AG04449 (cell line): ENCODE results near the gene CTSC.

ENCODE experiments used
- CTCF ChIA-PET: fragments of 350-600 bp; formaldehyde crosslinking; extraction: SDS; loops from one replicate; lab custom pipeline; 2021; ENCODE audit warnings: antibody characterized with exemption; lab: Yijun Ruan, JAX
- POLR2A ChIA-PET: fragments of 400-600, 350-600 bp; formaldehyde crosslinking; extraction: SDS; loops from one replicate; lab custom pipeline; 2020; ENCODE audit warnings: antibody characterized with exemption, inconsistent platforms; lab: Yijun Ruan, JAX
- DNase-seq: peaks from one replicate; pipeline ENCODE4 v3.0.0-alpha.2; 2010; ENCODE audit warnings: low read depth, low spot score
- H3K4me3 ChIP-seq: 2 replicates; pipeline ENCODE4 v1.5.1; 2011; ENCODE audit warnings: low read depth, mild to moderate bottlenecking, control low read depth, low read length
- TF ChIP-seq, protein P1 (sequence below): IDR thresholded peaks from one replicate; pipeline ENCODE4 v1.5.1; 2011; ENCODE audit warnings: mild to moderate bottlenecking, moderate library complexity, low read length, control low read depth, inconsistent platforms; ENCODE audit not compliant: insufficient read depth; ENCODE audit errors: missing control alignments

The CTSC gene

DNA sequence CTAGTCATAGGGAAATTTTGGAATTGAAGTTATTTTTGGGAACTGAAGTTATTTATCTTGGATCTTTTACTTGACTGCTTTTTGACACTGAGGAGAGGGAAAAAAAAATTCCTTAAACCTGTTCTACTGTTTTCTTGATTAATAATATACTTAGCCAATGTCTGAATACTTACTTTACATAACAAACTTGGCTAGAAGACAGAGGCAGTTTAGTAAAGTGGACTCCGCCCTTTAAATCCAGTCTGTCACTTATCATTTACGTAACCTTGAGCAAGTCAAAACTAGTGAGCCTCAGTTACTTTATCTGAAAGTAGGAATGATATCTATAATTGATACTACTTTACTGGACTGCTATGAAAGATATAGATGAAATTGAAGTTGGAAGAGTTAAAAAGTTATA, 19.5 kb downstream of the CTSC start:
- DNase-seq, result no peak
- no peak overlapping the region for H3K4me3 ChIP-seq
- ChIA-PET CTCF (no interaction called here), POLR2A (no interaction called here)
- TF ChIP-seq, protein P1, sequence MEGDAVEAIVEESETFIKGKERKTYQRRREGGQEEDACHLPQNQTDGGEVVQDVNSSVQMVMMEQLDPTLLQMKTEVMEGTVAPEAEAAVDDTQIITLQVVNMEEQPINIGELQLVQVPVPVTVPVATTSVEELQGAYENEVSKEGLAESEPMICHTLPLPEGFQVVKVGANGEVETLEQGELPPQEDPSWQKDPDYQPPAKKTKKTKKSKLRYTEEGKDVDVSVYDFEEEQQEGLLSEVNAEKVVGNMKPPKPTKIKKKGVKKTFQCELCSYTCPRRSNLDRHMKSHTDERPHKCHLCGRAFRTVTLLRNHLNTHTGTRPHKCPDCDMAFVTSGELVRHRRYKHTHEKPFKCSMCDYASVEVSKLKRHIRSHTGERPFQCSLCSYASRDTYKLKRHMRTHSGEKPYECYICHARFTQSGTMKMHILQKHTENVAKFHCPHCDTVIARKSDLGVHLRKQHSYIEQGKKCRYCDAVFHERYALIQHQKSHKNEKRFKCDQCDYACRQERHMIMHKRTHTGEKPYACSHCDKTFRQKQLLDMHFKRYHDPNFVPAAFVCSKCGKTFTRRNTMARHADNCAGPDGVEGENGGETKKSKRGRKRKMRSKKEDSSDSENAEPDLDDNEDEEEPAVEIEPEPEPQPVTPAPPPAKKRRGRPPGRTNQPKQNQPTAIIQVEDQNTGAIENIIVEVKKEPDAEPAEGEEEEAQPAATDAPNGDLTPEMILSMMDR, result no peak

DNA sequence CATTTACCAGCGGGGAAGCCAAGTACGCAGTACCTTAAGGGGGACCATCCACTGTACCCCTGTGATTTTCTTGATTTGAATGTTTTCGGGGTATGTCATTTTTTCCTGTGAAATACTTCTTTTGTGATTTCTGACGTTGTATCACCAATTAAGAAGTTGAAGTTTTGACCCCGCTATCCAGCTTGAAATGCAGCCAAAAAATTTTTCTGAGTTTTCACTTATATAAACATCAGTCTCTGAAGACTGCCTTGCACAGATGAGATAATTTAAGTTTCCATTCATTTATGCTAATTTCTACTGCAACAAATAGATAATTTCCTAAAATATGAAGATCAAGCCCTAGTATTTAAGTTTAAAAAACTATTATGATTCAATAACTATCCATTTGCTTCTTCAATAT, 20.0 kb downstream of the CTSC start:
- no peak overlapping the region for H3K4me3 ChIP-seq
- ChIA-PET POLR2A (no interaction called here), CTCF (no interaction called here)

DNA sequence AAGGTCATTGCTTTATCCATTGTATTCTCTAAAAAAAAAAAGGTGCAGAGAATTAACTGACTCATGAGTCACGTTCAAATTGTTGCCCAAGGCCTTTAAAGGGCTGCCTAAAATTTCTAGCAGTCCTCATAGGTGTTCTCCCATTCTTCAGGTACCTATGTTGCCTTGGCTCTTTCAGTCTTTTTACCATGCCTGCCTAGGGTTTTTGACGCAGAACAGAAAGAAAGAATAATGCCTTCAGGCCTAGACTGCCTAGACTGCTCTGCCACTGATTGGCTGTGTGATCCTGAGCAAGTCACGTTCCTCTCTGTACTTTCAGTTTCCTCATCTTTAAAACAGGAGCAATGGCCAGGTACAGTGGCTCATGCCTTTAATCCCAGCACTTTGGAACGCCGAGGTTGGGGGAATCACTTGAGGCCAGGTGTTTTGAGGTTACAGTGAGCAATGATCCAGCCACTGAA, 21.5 kb downstream of the CTSC start:
- TF ChIP-seq, protein P1, result no peak
- ChIA-PET POLR2A (no interaction called here), CTCF (interaction anchor here (0.6 kb wide), 1 partner anchor 222 kb away, joined by 3 read pairs; no protein-coding TSS in a partner anchor)
- no peak for DNase-seq
- no peak overlapping the region for H3K4me3 ChIP-seq

More for the DNA sequence above, 20.0 kb downstream of the CTSC start:
- TF ChIP-seq, protein P1, result no peak
- no peak for DNase-seq

DNA sequence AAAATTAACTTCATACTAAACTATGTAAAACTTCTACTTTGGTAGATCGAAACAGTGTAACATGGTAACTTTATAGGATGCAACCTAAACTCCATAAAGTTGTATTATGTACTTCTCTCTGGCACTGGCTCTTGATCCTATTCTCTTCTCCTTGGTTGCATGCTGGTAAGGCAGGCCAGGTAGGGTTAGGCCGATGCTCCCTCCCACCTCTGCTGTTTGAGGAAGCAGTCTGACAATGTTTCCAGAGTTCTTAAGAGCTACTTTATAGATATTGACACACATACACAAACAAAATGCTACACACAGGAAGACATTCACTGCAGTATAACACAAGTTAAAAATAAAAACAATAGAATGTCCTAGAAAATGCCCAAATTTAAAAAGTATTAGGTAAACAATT, 22.5 kb downstream of the CTSC start:
- no peak for DNase-seq
- CTCF ChIA-PET, result no interaction called here
- TF ChIP-seq, protein P1, result no peak
- POLR2A ChIA-PET, result no interaction called here
- no peak overlapping the region for H3K4me3 ChIP-seq

DNA sequence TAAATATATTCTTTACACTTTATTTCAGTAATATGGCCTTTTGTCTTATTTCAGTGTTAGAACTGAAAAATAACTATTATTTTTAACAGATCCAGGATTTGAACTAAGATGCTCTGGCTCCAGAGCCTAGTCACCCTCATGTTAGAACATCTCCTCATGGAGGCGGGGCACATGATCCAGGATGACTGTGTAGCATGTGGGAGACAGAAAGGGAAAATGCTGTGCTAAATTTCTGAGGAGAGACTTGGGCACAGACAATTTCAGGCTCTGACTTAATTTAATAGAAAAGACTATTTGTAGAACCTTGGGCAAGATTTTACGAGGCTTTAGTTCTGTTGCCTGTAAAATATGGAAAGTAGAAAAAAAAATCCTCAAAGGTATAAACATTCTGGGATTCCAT, 24.1 kb downstream of the CTSC start:
- no peak overlapping the region for H3K4me3 ChIP-seq
- ChIA-PET CTCF (no interaction called here), POLR2A (no interaction called here)
- TF ChIP-seq, protein P1, result no peak
- DNase-seq, result no peak

DNA sequence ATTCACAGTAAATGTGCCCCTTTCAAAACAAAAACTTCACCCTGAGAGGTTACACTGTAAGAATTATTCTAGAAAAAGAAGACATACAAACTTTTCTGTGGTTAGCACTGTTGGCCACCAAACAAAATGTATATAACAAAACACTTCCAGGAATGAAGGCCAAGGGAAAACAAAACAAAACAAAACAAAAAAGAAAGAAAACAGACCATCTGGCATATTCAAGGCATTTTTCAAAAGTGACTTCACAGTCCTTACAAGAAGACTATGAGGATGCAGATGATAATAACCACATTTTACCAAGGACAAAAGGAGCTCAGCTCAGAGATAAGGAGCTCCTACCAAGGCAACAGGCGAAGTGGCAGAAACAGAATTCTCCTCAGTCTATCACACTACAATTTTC, 24.9 kb downstream of the CTSC start:
- TF ChIP-seq, protein P1, result no peak
- POLR2A ChIA-PET, result no interaction called here
- DNase-seq, result no peak
- CTCF ChIA-PET, result no interaction called here
- no peak overlapping the region for H3K4me3 ChIP-seq
